K562 (cell line): ENCODE results near the gene MYH9. TPM values are rescaled to one million over a fixed set of nuclear protein-coding genes. Genes with fewer than 3 reads are reported as not detected.

Source experiments
- ATAC-seq: fragments of 200-7000 bp; cut with Tn5 transposase; 3 replicates; pipeline ENCODE4 v1.9.1; 2020; ENCODE audit warnings: moderate library complexity
- BruUV-seq: library from RNA; stranded (reverse); fragments of 400-500 nt; replicated peaks from 2 replicates; lab custom pipeline; 2021; lab: Mats Ljungman, UMichigan
- CTCF ChIA-PET: fragments of 300-600 bp; formaldehyde crosslinking; extraction: SDS; loops from one replicate; lab custom pipeline; 2021; ENCODE audit warnings: low intra/inter-chr PET ratio; lab: Yijun Ruan, JAX
- POLR2A ChIA-PET: fragments of 300-600, 350-650 bp; sonication (Branson Sonifier 250); formaldehyde crosslinking; extraction: SDS; loops from one replicate; lab custom pipeline; 2021; ENCODE audit warnings: antibody characterized with exemption, inconsistent platforms; lab: Yijun Ruan, JAX
- DNase-seq, 4 experiments: peaks; one replicate each; pipeline versions ENCODE4 v3.0.0 to v3.0.0-alpha.2; 2011 to 2018; ENCODE audit warnings: low spot score in 3 of 4, mixed read lengths in 3 of 4; ENCODE audit errors: extremely low read depth in 1 of 4
- FAIRE-seq: peaks from 2 replicates; lab custom pipeline; 2011; peaks lifted over from hg19 to GRCh38; lab: Jason Lieb, UNC
- H2AFZ ChIP-seq: 2 replicates; pipeline ENCODE4 v1.6.0; 2011; ENCODE audit warnings: low read depth, low read length, control low read depth, inconsistent platforms
- H3K27ac ChIP-seq: fragments of 200-600 bp; 3 replicates; pipeline ENCODE4 v1.8.0; 2011; ENCODE audit warnings: low read depth, mild to moderate bottlenecking, control low read depth, inconsistent platforms, low read length, moderate library complexity, mixed read lengths; ENCODE audit errors: extremely low read depth
- H3K27me3 ChIP-seq, 2 experiments: fragments of 300-600 bp in 1 of 2; 2 replicates in 1 of 2; 3 replicates in 1 of 2; pipeline versions ENCODE4 v1.6.0 to v1.8.0; 2011; ENCODE audit warnings: inconsistent platforms in 2 of 2, low read length in 2 of 2, mild to moderate bottlenecking in 1 of 2, mixed read lengths in 1 of 2, moderate library complexity in 1 of 2; ENCODE audit not compliant: control insufficient read depth in 2 of 2, insufficient read depth in 2 of 2
- H3K36me3 ChIP-seq: fragments of 300-600 bp; 3 replicates; pipeline ENCODE4 v1.8.0; 2011; ENCODE audit warnings: mild to moderate bottlenecking, low read length, inconsistent platforms; ENCODE audit not compliant: control insufficient read depth, insufficient read depth
- H3K4me1 ChIP-seq, 2 experiments: fragments of 200-600 bp in 1 of 2; replicated peaks in 1 of 2; 2 replicates in 1 of 2; 3 replicates in 1 of 2; pipeline versions ENCODE4 v1.5.1 to v1.8.0; 2011; ENCODE audit warnings: inconsistent platforms in 2 of 2, low read length in 2 of 2, mild to moderate bottlenecking in 1 of 2, mixed read lengths in 1 of 2, moderate library complexity in 1 of 2; ENCODE audit not compliant: control insufficient read depth in 2 of 2, insufficient read depth in 2 of 2
- H3K4me2 ChIP-seq: 2 replicates; pipeline ENCODE4 v1.6.1; 2011; ENCODE audit warnings: low read length, control low read depth, inconsistent platforms, mixed read lengths; ENCODE audit not compliant: insufficient read depth
- H3K4me3 ChIP-seq: fragments of 200-600 bp; sonication (generic), shearing (Covaris generic); 2 replicates; pipeline ENCODE4 v1.5.1; 2016; ENCODE audit warnings: control low read depth, inconsistent platforms
- H3K79me2 ChIP-seq: fragments of 200-600 bp; 3 replicates; pipeline ENCODE4 v1.8.0; 2011; ENCODE audit warnings: low read length, inconsistent platforms; ENCODE audit not compliant: control insufficient read depth, insufficient read depth
- H3K9ac ChIP-seq, 2 experiments: 2 replicates each; pipeline versions ENCODE4 v1.6.0 to v1.6.1; 2011; ENCODE audit warnings: low read depth in 2 of 2, low read length in 2 of 2, control low read depth in 1 of 2, inconsistent platforms in 1 of 2, mild to moderate bottlenecking in 1 of 2, mixed read lengths in 1 of 2; ENCODE audit not compliant: insufficient read depth in 1 of 2
- H3K9me1 ChIP-seq: one replicate; pipeline ENCODE4 v1.6.0; 2011; ENCODE audit warnings: inconsistent platforms, mild to moderate bottlenecking, low read length, moderate library complexity; ENCODE audit not compliant: control insufficient read depth, insufficient read depth
- H3K9me3 ChIP-seq: replicated peaks from 2 replicates; pipeline ENCODE4 v1.5.1; 2011; ENCODE audit warnings: low read depth, low read length, inconsistent platforms; ENCODE audit not compliant: control insufficient read depth, insufficient read depth
- H4K20me1 ChIP-seq: replicated peaks from 2 replicates; pipeline ENCODE4 v1.6.1; 2011; ENCODE audit warnings: low read length, inconsistent platforms, mixed read lengths; ENCODE audit not compliant: control insufficient read depth, insufficient read depth
- ADNP ChIP-seq: fragments of 200-800 bp; sonication (Bioruptor generic); IDR thresholded peaks from 2 replicates; pipeline ENCODE4 v1.6.1; 2016; ENCODE audit warnings: missing genetic modification characterization, missing compliant biosample characterization
- CHD2 ChIP-seq: IDR thresholded peaks from 2 replicates; pipeline ENCODE4 v1.6.1; 2011; ENCODE audit warnings: low read depth, low read length
- DACH1 ChIP-seq: fragments of 450-650 bp; IDR thresholded peaks from 2 replicates; pipeline ENCODE4 v1.6.1; 2018; ENCODE audit not compliant: partially characterized antibody
- FOXA1 ChIP-seq: fragments of 450-650 bp; IDR thresholded peaks from 2 replicates; pipeline ENCODE4 v1.6.1; 2016; ENCODE audit warnings: mild to moderate bottlenecking, borderline replicate concordance
- POLR2G ChIP-seq: fragments of 200-400 bp; formaldehyde crosslinking; IDR thresholded peaks from 2 replicates; pipeline ENCODE4 v1.6.1; 2017; ENCODE audit warnings: low read depth, mild to moderate bottlenecking, antibody characterized with exemption, low read length, moderate library complexity
- TSC22D4 ChIP-seq: fragments of 450-650 bp; IDR thresholded peaks from 2 replicates; pipeline ENCODE4 v1.6.1; 2016; ENCODE audit warnings: missing genetic modification characterization, missing biosample characterization, control low read depth
- ZBED1 ChIP-seq: IDR thresholded peaks from 2 replicates; pipeline ENCODE4 v1.6.1; 2014
- ZBTB26 ChIP-seq: fragments of 450-650 bp; formaldehyde crosslinking; IDR thresholded peaks from 2 replicates; pipeline ENCODE4 v1.4.0; 2022; ENCODE audit warnings: missing genetic modification characterization
- ZNF778 ChIP-seq: fragments of 450-650 bp; formaldehyde crosslinking; IDR thresholded peaks from 2 replicates; pipeline ENCODE4 v1.4.0; 2020; ENCODE audit warnings: mild to moderate bottlenecking, moderate library complexity
- WGBS: fragments of 100-300 bp; shearing (Covaris generic); methylation state at CpG from one replicate; pipeline ENCODE4 v1.1.6; 2016; ENCODE audit warnings: low coverage, mixed read lengths; ENCODE audit not compliant: insufficient coverage; ENCODE audit errors: missing lambda C conversion rate; 5-methylcytosine and 5-hydroxymethylcytosine counted together
- in situ Hi-C: fragments of 300-500 bp; cut with MboI; formaldehyde crosslinking; loops from 4 replicates; pipeline ENCODE4 v1.15.0; 2018; ENCODE audit warnings: inconsistent platforms, mixed read lengths
- intact Hi-C: fragments of 100-400 bp; cut with micrococcal nuclease; formaldehyde crosslinking; loops from 2 replicates; pipeline ENCODE4 v1.14.2; 2022
- polyA plus RNA-seq, 8 experiments: library from polyadenylated mRNA; depleted of rRNA in 4 of 8; stranded (reverse) in 5 of 8; unstranded in 3 of 8; fragments of >200 nt; fragmentation: Nextera tagmentation in 2 of 8; fragmentation: Illumina TruSeq in 1 of 8; extraction: Ambion mirVana in 2 of 8; extraction: Trizol in 1 of 8; gene quantifications; 2 replicates each; pipeline versions ENCODE4 v1.2.1 to v1.2.3, GENCODE V29; 2011 to 2014; ENCODE audit warnings: inconsistent platforms in 1 of 8, missing spikeins in 1 of 8
- total RNA-seq, 7 experiments: library from RNA; depleted of rRNA in 6 of 7; stranded (reverse); fragments of >200 nt in 6 of 7; fragmentation: Illumina TruSeq in 2 of 7; extraction: Trizol in 2 of 7; gene quantifications; 2 replicates each; pipeline versions ENCODE4 v1.2.1 to v1.2.3, GENCODE V29; 2011 to 2021; ENCODE audit warnings: low replicate concordance in 1 of 7
- TF ChIP-seq, protein P1 (sequence below): fragments of 450-650 bp; formaldehyde crosslinking; IDR thresholded peaks from 2 replicates; pipeline ENCODE4 v1.4.0; 2020; ENCODE audit warnings: mild to moderate bottlenecking
- TF ChIP-seq, protein P2 (sequence below): fragments of 200-400 bp; formaldehyde crosslinking; IDR thresholded peaks from 2 replicates; pipeline ENCODE4 v1.6.1; 2017; ENCODE audit warnings: mild to moderate bottlenecking, low read depth, low read length, moderate library complexity

The MYH9 gene
- total and polyA plus RNA-seq, 9 of the 15 experiments (the other 6 are each of a cell fraction or from before 2014, with no cell fraction given), result 0.71 to 111 (median 24.6) TPM

DNA sequence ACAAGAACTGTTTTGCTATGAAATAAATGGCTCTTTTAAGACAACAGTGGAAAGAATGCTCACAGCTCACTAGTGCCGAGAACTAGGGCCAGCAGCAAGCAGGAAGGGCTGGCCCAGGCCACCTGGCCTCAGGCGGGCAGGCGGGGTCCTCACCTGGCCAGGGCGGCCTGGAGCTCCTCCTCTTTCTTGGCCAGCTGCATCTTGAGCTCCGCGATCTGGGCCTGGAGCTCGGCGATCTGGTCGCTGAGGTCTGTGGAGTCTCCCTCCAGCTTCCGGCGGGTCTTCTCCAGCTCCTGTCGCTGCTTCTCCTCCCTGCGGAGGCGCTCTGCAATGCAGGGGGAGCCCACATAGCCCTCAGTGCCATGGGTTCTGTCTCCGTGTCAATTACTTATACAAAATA lies 91.1 kb downstream of the MYH9 start:
- Histone ChIP-seq H4K20me1 (no peaks in the 10 kb centered on the region; the same call in 1 of the 2 replicates), H3K36me3 (peaks cover 95% of the 10 kb centered on the region; the same call in 2 of the 3 replicates)
- intact Hi-C loops, result no loop called here

DNA sequence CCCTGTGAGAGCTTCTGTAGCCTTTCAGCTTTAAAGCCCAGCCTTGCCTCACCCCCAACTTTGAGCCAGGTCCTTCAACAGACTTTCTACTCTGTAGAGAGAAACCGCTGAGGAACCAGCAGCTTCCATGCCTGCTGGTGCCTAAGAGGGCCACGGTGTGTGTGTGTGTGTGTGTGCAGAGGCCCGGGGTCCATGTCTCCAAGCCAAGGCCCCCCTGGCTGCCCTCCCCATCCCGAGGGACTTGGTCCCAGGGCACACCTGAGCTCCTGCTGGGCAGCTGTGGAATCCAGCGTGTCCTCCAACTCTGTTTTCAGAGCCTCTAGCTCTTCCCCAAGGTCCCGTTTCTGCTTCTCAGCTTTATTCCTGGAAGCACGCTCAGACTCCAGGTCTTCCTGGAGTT lies 92.5 kb downstream of the MYH9 start:
- DNase-seq, result no peak
- H3K9ac ChIP-seq, result no peak overlapping the region
- peaks cover 0 to 8% of the 10 kb centered on the region in 2 experiments; a peak in 1 of 5 replicates for H3K4me1 ChIP-seq
- no peak for FAIRE-seq
- CTCF ChIA-PET, result no interaction called here
- no peaks in the 10 kb centered on the region for H3K9me1 ChIP-seq
- H3K4me2 ChIP-seq, result no peak overlapping the region
- H3K9me3 ChIP-seq, result no peaks in the 10 kb centered on the region
- no peaks in the 10 kb centered on the region for H3K27me3 ChIP-seq
- 86% methylated on average over 4 of the region's 7 CpGs for WGBS
- no peak overlapping the region for H3K27ac ChIP-seq
- no TSS peak for BruUV-seq
- H3K36me3 ChIP-seq, result peaks cover 83% of the 10 kb centered on the region; the same call in 2 of the 3 replicates
- no peak overlapping the region for H2AFZ ChIP-seq
- no peaks in the 10 kb centered on the region for H4K20me1 ChIP-seq
- POLR2A ChIA-PET, result interaction anchor here (0.9 kb wide), 1 partner anchor 22 kb away, joined by 3 read pairs; no protein-coding TSS in a partner anchor
- in situ Hi-C loops, result loop anchor here (5.0 kb wide), 1 partner anchor 172 kb away; no protein-coding TSS in a partner anchor
- H3K4me3 ChIP-seq, result no peak overlapping the region
- TF ChIP-seq ZNF778 (CRISPR knock-in tag) (no peak), ZBTB26 (CRISPR knock-in tag) (no peak), FOXA1 (no peak), ZBED1 (no peak), ADNP (no peak), CHD2 (no peak), DACH1 (no peak)
- TF ChIP-seq, protein P1, sequence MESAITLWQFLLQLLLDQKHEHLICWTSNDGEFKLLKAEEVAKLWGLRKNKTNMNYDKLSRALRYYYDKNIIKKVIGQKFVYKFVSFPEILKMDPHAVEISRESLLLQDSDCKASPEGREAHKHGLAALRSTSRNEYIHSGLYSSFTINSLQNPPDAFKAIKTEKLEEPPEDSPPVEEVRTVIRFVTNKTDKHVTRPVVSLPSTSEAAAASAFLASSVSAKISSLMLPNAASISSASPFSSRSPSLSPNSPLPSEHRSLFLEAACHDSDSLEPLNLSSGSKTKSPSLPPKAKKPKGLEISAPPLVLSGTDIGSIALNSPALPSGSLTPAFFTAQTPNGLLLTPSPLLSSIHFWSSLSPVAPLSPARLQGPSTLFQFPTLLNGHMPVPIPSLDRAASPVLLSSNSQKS (CRISPR knock-in tag), result no peak
- TF ChIP-seq, protein P2, sequence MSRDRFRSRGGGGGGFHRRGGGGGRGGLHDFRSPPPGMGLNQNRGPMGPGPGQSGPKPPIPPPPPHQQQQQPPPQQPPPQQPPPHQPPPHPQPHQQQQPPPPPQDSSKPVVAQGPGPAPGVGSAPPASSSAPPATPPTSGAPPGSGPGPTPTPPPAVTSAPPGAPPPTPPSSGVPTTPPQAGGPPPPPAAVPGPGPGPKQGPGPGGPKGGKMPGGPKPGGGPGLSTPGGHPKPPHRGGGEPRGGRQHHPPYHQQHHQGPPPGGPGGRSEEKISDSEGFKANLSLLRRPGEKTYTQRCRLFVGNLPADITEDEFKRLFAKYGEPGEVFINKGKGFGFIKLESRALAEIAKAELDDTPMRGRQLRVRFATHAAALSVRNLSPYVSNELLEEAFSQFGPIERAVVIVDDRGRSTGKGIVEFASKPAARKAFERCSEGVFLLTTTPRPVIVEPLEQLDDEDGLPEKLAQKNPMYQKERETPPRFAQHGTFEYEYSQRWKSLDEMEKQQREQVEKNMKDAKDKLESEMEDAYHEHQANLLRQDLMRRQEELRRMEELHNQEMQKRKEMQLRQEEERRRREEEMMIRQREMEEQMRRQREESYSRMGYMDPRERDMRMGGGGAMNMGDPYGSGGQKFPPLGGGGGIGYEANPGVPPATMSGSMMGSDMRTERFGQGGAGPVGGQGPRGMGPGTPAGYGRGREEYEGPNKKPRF, result no peak
- TF ChIP-seq, all 486 proteins: peak for 0
- H3K79me2 ChIP-seq, result no peaks in the 10 kb centered on the region
- ATAC-seq, result no peak
- intact Hi-C loops, result no loop called here

More for the DNA sequence above, 91.1 kb downstream of the MYH9 start:
- no TSS peak for BruUV-seq
- 98% methylated on average over 4 of the region's 15 CpGs for WGBS
- DNase-seq, result no peak
- Histone ChIP-seq H3K9me1 (no peaks in the 10 kb centered on the region), H3K4me3 (no peak overlapping the region), H3K9ac (no peak overlapping the region; a peak in 1 of 4 replicates), H3K4me1 (peaks cover 0 to 7% of the 10 kb centered on the region in 2 experiments; a peak in 1 of 5 replicates)
- CTCF ChIA-PET, result no interaction called here
- no peak for TF ChIP-seq TSC22D4 (tag)
- TF ChIP-seq POLR2G, result peak; percentile 40; the same call in 1 of the 2 replicates
- TF ChIP-seq, all 486 proteins: peak for 1
- no peak overlapping the region for H2AFZ ChIP-seq
- ATAC-seq (no peak), FAIRE-seq (no peak)
- H3K27ac ChIP-seq, result no peak overlapping the region
- no peaks in the 10 kb centered on the region for H3K9me3 ChIP-seq
- H3K79me2 ChIP-seq, result no peaks in the 10 kb centered on the region
- in situ Hi-C loops, result loop anchor here (5.0 kb wide), 1 partner anchor 171 kb away; no protein-coding TSS in a partner anchor
- H3K4me2 ChIP-seq, result no peak overlapping the region
- H3K27me3 ChIP-seq, result no peaks in the 10 kb centered on the region
- POLR2A ChIA-PET, result no interaction called here
